ENCODE data around the gene COX8A. TPM values are rescaled to one million over a fixed set of nuclear protein-coding genes. Genes with fewer than 3 reads are reported as not detected.

Gene COX8A
- total and polyA plus RNA-seq, 9 of the 15 experiments (the other 6 are each of a cell fraction or from before 2014, with no cell fraction given), result 274 to 1,206 (median 526) TPM

- TF ChIP-seq NEUROD1 (IDR thresholded peaks at IDR 0.05; ENCODE audit: borderline replicate concordance, low read depth, low read length, partially characterized antibody) (no peak), NR1H2 (CRISPR knock-in tag; IDR thresholded peaks at IDR 0.05) (no peak), ZNF830 (CRISPR knock-in tag; IDR thresholded peaks at IDR 0.05) (no peak), IRF1 (CRISPR knock-in tag; IDR thresholded peaks at IDR 0.05; ENCODE audit: borderline replicate concordance) (no peak), THAP12 (CRISPR knock-in tag; IDR thresholded peaks at IDR 0.05) (no peak), ZKSCAN1 (IDR thresholded peaks at IDR 0.05; ENCODE audit: low read depth, low read length) (peak; percentile 54; the same call in 1 of the 2 replicates), FOXM1 (IDR thresholded peaks at IDR 0.05; ENCODE audit: low read depth) (peak; percentile 77; the same call in 1 of the 2 replicates), FOXM1 (CRISPR knock-in tag; IDR thresholded peaks at IDR 0.05; ENCODE audit: low read depth) (no peak), PHB (CRISPR knock-in tag; IDR thresholded peaks at IDR 0.05) (no peak), ARID2 (IDR thresholded peaks at IDR 0.05) (no peak), CC2D1A (IDR thresholded peaks at IDR 0.05) (peak; percentile 80; the same call in 1 of the 2 replicates), CREB1 (IDR thresholded peaks at IDR 0.05) (peak; percentile 74), CREB1 (CRISPR knock-in tag; IDR thresholded peaks at IDR 0.05) (peak; percentile 63; the same call in 1 of the 2 replicates), SMAD1 (IDR thresholded peaks at IDR 0.05; ENCODE audit: low read depth, low read length, partially characterized antibody) (peak; percentile 74), SAFB2 (IDR thresholded peaks at IDR 0.05; ENCODE audit: borderline replicate concordance, low read depth, low read length, severe bottlenecking) (no peak), ATF3 (IDR thresholded peaks at IDR 0.05) (no peak), ATF3 (CRISPR knock-in tag; conservative IDR thresholded peaks at IDR 0.05) (peak; percentile 71; the same call in 1 of the 2 replicates)
- TF ChIP-seq, protein P1, sequence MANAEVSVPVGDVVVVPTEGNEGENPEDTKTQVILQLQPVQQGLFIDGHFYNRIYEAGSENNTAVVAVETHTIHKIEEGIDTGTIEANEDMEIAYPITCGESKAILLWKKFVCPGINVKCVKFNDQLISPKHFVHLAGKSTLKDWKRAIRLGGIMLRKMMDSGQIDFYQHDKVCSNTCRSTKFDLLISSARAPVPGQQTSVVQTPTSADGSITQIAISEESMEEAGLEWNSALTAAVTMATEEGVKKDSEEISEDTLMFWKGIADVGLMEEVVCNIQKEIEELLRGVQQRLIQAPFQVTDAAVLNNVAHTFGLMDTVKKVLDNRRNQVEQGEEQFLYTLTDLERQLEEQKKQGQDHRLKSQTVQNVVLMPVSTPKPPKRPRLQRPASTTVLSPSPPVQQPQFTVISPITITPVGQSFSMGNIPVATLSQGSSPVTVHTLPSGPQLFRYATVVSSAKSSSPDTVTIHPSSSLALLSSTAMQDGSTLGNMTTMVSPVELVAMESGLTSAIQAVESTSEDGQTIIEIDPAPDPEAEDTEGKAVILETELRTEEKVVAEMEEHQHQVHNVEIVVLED (CRISPR knock-in tag; IDR thresholded peaks at IDR 0.05), result no peak
- TF ChIP-seq, protein P2, sequence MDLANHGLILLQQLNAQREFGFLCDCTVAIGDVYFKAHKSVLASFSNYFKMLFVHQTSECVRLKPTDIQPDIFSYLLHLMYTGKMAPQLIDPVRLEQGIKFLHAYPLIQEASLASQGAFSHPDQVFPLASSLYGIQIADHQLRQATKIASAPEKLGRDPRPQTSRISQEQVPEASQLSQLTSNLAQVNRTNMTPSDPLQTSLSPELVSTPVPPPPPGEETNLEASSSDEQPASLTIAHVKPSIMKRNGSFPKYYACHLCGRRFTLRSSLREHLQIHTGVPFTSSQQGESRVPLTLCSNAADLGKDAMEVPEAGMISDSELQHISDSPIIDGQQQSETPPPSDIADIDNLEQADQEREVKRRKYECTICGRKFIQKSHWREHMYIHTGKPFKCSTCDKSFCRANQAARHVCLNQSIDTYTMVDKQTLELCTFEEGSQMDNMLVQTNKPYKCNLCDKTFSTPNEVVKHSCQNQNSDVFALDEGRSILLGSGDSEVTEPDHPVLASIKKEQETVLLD (IDR thresholded peaks at IDR 0.05), result peak; percentile 71; the same call in 1 of the 2 replicates
- TF ChIP-seq, protein P3, sequence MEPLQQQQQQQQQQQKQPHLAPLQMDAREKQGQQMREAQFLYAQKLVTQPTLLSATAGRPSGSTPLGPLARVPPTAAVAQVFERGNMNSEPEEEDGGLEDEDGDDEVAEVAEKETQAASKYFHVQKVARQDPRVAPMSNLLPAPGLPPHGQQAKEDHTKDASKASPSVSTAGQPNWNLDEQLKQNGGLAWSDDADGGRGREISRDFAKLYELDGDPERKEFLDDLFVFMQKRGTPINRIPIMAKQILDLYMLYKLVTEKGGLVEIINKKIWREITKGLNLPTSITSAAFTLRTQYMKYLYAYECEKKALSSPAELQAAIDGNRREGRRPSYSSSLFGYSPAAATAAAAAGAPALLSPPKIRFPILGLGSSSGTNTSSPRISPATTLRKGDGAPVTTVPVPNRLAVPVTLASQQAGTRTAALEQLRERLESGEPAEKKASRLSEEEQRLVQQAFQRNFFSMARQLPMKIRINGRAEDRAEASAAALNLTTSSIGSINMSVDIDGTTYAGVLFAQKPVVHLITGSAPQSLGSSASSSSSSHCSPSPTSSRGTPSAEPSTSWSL (CRISPR knock-in tag; IDR thresholded peaks at IDR 0.05; ENCODE audit: borderline replicate concordance), result no peak
Observed at GRCh38 chr11:64007629-64008282, 33.3 kb downstream of the COX8A start (continued).

All from K562 (cell line).